Activated CD8-positive, alpha-beta memory T cell treated with anti-CD3 and anti-CD28 coated beads for 4 hours (primary cell): Measurements from ENCODE around the gene ST8SIA4.

Experiments used
- DNase-seq, 2 donors: peaks; one replicate each; pipeline ENCODE4 v3.0.0-alpha.2; 2020; ENCODE audit warnings: low read depth in 2 of 2

The ST8SIA4 gene

GRCh38 chr5:100832252-100833230 is 70.5 kb downstream of the ST8SIA4 start:
- no peak for DNase-seq

DNA sequence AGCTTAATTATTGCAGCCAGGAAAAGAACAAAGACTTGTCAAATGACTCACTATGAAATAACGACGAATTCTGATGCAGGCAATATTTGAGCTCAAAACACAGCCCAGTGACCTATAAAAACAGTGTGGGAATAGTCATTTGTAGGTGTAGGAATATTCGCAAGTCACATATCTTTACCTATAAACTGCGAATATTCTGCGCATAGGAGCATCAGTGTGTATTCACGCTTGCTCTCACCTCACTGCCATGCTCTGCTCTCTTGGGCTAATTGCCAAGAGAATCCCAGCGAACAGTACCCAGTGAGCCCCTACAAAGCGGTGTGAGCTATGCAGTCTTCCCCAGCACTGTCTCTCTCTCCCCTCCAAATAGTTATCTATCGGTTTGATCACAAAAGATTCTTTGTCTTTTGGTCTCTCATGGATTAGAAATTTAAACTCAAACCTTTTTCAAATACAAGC is 74.2 kb downstream of the ST8SIA4 start:
- DNase-seq = no peak

- DNase-seq = no peak
These were observed 74.8 kb downstream of the ST8SIA4 start for GRCh38 chr5:100828071-100828897.

GRCh38 chr5:100827481-100827889 is 75.6 kb downstream of the ST8SIA4 start:
- no peak for DNase-seq

- DNase-seq = no peak
These were observed 76.9 kb downstream of the ST8SIA4 start for GRCh38 chr5:100826133-100826532.

- no peak for DNase-seq
These were observed 78.4 kb downstream of the ST8SIA4 start for GRCh38 chr5:100824635-100825034.

DNA sequence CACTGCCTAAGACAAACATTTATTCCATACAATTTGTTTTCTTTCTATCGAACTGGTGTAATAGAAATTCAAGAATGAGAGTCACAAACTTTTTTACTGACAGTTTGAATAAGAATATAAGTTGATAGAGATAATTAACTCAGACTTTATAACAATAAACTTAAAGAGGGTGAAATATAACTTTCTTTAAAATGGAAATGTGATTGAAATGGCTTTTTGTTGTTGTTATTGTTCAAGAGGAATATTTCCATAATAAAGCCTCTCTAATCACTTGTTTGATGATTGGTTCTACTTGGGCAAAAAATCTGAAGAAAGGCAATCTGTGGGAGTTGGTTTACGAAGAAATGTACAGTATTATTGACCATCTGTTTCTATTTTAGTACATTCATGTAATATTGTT is 79.3 kb downstream of the ST8SIA4 start:
- no peak for DNase-seq

GRCh38 chr5:100821751-100822150 is 81.3 kb downstream of the ST8SIA4 start:
- DNase-seq = no peak

DNA sequence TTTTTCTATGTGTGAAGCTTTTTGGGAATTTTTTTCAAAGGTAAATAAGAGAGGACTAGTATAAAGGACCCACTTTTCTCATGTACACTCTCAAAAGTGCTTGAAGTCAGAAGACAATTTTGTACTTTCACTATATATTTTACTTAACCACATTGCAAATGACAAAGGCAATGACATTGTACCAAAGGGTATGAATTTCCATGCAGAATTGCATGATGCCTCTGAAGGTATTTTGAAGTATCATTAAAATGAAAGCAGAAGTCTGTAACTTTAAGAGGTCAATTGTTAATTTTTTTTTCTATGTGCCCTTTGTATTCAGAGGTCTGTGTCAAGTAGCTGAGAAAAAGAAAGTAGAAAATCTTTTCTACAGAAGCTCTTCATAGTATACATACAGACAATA is 84.7 kb downstream of the ST8SIA4 start:
- no peak for DNase-seq

DNA sequence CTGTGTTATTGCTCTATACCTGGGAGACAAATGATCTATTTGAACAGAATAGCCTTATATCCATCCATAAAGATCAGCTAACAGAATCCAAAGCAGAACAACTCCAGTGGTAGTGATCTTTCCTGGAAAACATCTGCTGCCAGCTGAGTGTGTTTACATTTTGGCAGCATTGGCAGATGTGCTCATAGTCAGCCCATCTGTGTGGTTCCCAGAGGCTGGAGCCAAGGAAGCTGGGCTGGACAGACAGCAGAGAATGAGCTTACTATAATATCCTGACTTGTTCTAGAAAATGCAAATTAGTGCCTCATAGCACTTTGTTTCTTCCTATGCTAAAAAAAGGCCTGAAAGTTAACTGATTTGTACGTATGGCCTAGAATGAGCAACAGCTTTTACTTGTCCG is 99.7 kb downstream of the ST8SIA4 start:
- DNase-seq = no peak

GRCh38 chr5:100802208-100802607 is 100.9 kb downstream of the ST8SIA4 start:
- DNase-seq = no peak

DNA sequence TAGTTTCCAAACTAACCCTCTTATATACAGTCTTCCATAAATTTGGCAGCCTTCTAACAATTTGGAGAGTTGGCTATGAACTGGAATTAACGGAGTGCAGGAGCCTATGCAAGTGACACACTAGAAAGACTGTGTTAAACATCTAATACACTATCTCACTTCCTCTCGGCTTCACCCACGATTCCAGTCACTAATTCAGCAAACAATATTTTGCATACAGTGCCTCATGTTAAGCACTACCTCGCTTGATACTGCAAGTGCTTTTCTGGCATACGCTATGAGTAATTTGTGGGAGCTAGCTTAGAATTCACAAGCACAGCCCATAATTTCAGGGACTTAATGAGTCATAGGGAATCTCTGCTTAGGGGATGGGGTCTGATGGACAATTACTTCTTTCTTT is 102.5 kb downstream of the ST8SIA4 start:
- DNase-seq = no peak

DNA sequence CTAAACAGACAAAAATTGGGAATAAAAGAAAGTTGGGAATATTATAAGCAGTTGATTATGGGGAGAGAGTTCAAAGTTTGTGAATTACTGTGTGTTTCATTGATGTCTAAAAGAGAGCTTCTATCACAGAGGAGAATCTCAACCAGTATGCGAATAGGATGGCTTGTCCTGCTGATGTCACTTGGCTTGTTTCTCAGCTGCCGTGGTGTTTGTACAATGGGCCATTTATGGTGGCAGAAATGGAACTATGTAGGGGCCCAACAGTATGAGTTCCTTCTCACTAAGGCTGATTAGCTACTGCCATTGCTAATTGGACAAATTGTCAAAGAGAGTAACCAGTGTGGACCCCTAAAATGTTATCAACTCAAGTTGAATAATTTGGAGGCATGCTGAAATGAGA is 103.9 kb downstream of the ST8SIA4 start:
- no peak for DNase-seq

DNA sequence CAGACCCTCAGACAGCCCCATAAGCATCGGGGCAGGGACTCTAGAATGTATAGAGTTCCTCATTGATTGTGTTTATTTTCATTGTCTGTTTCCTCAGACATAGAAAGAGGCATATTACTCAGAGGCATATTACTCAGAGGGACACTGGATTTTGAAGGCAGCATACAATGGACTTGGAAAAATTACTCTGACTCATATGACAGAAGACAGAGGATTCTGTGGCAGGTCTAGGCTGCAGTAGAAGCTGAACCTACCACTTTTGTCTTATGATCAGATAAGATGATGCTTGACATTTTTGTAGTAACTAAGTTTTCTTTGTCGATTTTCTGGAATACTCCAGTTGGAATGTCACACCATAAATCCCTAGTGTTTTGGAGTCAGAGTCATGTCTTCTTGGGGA is 105.2 kb downstream of the ST8SIA4 start:
- no peak for DNase-seq

GRCh38 chr5:100796851-100797250 is 106.2 kb downstream of the ST8SIA4 start:
- no peak for DNase-seq

GRCh38 chr5:100794844-100795243 is 108.2 kb downstream of the ST8SIA4 start:
- DNase-seq = no peak

GRCh38 chr5:100794218-100794617 is 108.9 kb downstream of the ST8SIA4 start:
- DNase-seq = no peak

- no peak for DNase-seq
These were observed 110.3 kb downstream of the ST8SIA4 start for GRCh38 chr5:100792781-100793180.

DNA sequence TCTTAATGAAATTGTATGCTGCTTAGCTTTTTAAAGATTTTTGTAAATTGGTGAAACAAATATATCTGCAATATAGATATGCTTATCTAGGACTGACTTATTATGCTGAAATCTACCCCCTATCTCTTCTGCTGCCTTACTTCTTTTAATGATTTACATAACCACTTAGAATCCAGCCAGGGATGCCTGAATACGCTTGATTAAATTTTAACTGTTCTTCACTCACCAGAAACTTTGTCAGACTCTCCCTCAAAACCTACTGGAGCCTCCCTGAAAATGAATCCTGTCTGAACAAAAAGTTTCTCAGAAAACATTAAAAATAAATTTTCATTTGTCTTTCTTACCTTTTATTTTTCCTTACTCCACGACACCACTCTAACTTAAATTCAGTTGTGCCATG is 111.7 kb downstream of the ST8SIA4 start:
- no peak for DNase-seq

DNA sequence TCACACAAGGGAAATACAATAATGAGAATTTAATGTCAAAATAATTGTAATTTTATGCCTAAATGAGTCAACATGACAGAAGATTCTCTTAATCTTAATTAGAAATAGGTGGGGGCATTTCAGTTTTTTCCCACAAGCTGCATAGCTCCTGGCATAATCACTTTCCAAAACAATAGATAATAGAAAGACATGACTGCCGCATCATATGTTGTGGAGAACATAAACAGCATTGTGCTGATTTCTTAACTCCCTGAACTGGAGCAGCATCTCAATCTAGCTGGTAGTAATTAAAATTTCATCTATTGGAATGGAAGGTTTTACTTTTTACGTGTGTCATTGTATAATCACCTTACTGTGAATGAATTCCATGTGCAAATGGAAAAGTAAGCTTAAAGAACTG is 112.1 kb downstream of the ST8SIA4 start:
- DNase-seq = no peak

DNA sequence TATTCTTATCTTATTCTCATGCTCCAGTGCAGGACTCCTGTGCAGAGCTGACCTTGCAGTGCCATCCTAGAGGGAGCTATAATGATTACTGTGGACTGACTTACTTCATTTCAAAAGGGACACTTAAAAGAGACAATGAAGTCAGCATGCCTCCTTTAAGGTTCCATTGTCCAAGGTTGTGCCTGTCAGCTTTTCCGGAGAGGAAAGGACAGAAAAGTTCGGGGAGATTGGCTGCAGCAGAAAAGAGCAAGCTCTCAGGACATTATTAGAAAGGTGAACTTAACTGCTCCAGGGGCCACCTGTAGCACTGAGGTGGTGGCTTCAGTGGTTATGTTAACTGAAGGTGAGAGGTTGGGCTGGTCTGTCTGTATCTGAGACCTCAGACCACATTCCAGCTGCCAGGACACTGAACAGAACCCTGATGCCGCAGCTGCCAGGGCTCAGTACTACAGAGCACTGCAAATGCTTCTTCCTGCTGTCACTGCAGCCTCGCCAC is 112.9 kb downstream of the ST8SIA4 start:
- no peak for DNase-seq

DNA sequence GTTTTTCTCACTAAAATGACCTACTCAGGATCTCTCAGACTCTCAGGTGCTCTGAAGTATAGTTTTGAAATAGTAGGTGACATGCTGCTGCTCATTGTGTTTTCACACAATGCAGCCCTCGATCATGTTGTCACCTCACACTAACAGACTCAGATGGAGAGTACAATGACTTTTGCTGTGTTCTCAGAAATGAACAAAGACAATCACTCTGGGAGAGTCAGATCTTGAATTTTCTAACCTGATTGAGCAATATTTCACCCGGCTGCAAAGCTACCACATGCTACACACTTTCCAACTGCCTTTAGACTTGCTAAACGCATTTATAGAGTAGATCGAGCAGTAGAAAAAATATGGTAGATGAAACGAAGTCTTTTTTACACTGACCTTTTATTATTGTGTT is 113.4 kb downstream of the ST8SIA4 start:
- no peak for DNase-seq
